Lung (tissue), 12 donors: ENCODE data around the gene SYVN1. TPM values are rescaled to one million over a fixed set of nuclear protein-coding genes. Genes with fewer than 3 reads are reported as not detected.

Experiments
- ATAC-seq: fragments of 200-7000 bp; cut with Tn5 transposase; one replicate; pipeline ENCODE4 v1.9.1; 2020; ENCODE audit warnings: moderate number of reproducible peaks; ENCODE audit not compliant: insufficient read depth, low FRiP score
- DNase-seq, 3 donors: peaks; one replicate each; pipeline ENCODE4 v3.0.0-alpha.2; 2013 to 2017
- H3K27ac ChIP-seq, 2 donors: one replicate each; pipeline ENCODE4 v1.5.1; 2013; ENCODE audit warnings: mild to moderate bottlenecking in 2 of 2, moderate library complexity in 2 of 2, control low read depth in 1 of 2, inconsistent platforms in 1 of 2, low read depth in 1 of 2, low read length in 1 of 2
- H3K27me3 ChIP-seq, 3 donors: one replicate each; pipeline ENCODE4 v1.5.1; 2013; ENCODE audit warnings: low read length in 2 of 3; ENCODE audit not compliant: control insufficient read depth in 3 of 3, insufficient read depth in 3 of 3
- H3K36me3 ChIP-seq, 4 donors: one replicate each; pipeline ENCODE4 v1.5.1; 2013; ENCODE audit warnings: low read length in 4 of 4, mild to moderate bottlenecking in 1 of 4, moderate library complexity in 1 of 4; ENCODE audit not compliant: control insufficient read depth in 4 of 4, insufficient read depth in 4 of 4
- H3K4me1 ChIP-seq, 5 donors: one replicate each; pipeline ENCODE4 v1.5.1; 2013; ENCODE audit warnings: low read length in 5 of 5, mild to moderate bottlenecking in 2 of 5, moderate library complexity in 1 of 5; ENCODE audit not compliant: control insufficient read depth in 5 of 5, insufficient read depth in 5 of 5
- H3K4me3 ChIP-seq: one replicate; pipeline ENCODE4 v1.5.1; 2013; ENCODE audit warnings: mild to moderate bottlenecking, control low read depth, moderate library complexity
- H3K9ac ChIP-seq, 2 donors: one replicate each; pipeline ENCODE4 v1.5.1; 2013; ENCODE audit warnings: low read length in 2 of 2, control low read depth in 1 of 2; ENCODE audit not compliant: insufficient read depth in 1 of 2
- H3K9me3 ChIP-seq, 4 donors: one replicate each; pipeline ENCODE4 v1.5.1; 2013; ENCODE audit warnings: low read length in 3 of 4, mild to moderate bottlenecking in 1 of 4, moderate library complexity in 1 of 4; ENCODE audit not compliant: control insufficient read depth in 4 of 4, insufficient read depth in 3 of 4
- WGBS, 2 donors: extraction: QIAGEN DNeasy Blood & Tissue Kit; methylation state at CpG; one replicate each; pipeline ENCODE4 v1.1.7; 2013; 5-methylcytosine and 5-hydroxymethylcytosine counted together
- polyA plus RNA-seq, 2 donors: library from polyadenylated mRNA; stranded (reverse); fragments of 200-250 nt; gene quantifications; one replicate each; pipeline ENCODE4 v1.2.1, GENCODE V29; 2013
- total RNA-seq, 2 donors: library from RNA; depleted of rRNA in 1 of 2; stranded (reverse); fragments of >200 nt in 1 of 2; gene quantifications; one replicate each; pipeline ENCODE4 v1.2.1, GENCODE V29; 2014 to 2021
- TF ChIP-seq, protein P1 (sequence below): IDR thresholded peaks from 2 replicates; pipeline ENCODE4 v1.5.1; 2012; ENCODE audit warnings: mild to moderate bottlenecking; ENCODE audit errors: control extremely low read depth, extremely low read depth
- donor health status: control.
- donor health status: control.
- donor health status: Bipolar disorder and iron deficiency.
- donor health status: healthy.
- donor health status: DM: yes; HTN: yes; CAD: no.

The SYVN1 gene
- total and polyA plus RNA-seq, 4 donors, result 31.6 to 80.7 (median 37.6) TPM

DNA sequence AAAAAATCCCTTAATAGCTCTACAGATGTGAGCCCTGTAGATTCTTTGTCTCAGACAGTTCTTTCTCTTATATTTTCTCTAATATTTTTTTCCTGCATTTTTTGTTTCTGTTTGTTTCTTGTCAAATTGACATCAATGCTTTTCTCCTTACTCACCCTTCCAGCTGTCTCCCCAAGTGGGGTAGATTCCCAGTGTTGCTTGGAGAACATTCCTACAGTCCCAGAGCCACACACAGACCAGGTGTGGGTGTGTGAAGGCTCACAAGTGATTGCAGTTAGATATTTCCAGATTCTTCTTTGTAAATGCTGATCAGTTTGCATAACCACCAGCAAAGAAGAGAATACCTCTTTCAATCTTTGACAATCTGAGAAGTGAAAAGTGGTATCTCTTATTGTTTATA is 30.8 kb downstream of the SYVN1 start:
- Histone ChIP-seq H3K27me3 (no peaks in the 10 kb centered on the region), H3K4me1 (peaks cover 0 to 3% (median 0%) of the 10 kb centered on the region in 5 donors), H3K9me3 (no peaks in the 10 kb centered on the region), H3K9ac (no peak overlapping the region), H3K36me3 (peaks cover under 1 to 17% (median 5%) of the 10 kb centered on the region in 4 donors), H3K4me3 (no peak overlapping the region), H3K27ac (no peak overlapping the region)
- ATAC-seq (no peak), DNase-seq (no peak)
- TF ChIP-seq, protein P1, sequence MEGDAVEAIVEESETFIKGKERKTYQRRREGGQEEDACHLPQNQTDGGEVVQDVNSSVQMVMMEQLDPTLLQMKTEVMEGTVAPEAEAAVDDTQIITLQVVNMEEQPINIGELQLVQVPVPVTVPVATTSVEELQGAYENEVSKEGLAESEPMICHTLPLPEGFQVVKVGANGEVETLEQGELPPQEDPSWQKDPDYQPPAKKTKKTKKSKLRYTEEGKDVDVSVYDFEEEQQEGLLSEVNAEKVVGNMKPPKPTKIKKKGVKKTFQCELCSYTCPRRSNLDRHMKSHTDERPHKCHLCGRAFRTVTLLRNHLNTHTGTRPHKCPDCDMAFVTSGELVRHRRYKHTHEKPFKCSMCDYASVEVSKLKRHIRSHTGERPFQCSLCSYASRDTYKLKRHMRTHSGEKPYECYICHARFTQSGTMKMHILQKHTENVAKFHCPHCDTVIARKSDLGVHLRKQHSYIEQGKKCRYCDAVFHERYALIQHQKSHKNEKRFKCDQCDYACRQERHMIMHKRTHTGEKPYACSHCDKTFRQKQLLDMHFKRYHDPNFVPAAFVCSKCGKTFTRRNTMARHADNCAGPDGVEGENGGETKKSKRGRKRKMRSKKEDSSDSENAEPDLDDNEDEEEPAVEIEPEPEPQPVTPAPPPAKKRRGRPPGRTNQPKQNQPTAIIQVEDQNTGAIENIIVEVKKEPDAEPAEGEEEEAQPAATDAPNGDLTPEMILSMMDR, result no peak

DNA sequence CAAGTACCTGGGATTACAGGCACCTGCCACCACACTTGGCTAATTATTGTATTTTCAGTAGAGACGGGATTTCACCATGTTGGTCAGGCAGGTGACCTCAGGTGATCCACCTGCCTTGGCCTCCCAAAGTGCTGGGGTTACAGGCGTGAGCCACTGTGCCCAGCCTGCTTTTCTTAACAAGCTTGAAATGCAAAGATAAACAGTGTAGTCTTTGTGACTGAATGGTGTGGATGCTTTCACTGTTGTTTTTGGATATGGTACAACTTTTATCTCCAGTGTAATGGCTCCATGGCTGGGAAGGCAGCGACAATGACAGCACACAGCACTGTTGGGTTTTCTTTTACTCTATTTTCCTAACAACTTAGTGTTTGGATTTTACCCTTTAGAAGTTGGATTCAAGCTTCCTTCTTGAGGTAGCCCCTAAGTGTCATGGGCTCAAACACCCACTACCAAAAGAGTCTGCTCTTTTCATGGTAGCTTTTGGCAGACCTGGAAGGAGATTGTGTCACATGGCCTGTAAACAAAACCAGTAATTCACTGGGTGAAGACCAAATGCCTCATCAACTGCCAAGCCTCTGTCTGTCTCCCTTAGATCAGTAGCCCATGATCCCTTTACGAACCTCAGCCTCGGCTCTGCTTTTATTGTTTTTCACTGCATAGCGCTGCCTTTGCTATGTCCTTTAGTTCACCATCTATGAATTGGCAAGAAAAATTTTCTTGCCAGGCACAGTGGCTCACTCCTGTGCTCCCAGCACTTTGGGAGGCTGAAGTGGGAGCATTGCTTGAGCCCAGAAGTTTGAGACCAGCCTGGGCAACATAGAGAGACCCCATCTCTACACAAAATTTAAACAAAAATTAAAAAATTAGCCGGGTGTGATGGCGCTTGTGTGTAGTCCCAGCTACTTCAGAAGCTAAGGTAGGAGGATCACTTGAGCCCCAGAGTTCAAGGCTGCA is 31.9 kb downstream of the SYVN1 start:
- DNase-seq (no peak), ATAC-seq (no peak)
- Histone ChIP-seq H3K4me3 (no peak overlapping the region), H3K9ac (no peak overlapping the region), H3K9me3 (no peaks in the 10 kb centered on the region), H3K27ac (peak overlapping the region in 1 of 2 donors; percentile 37), H3K36me3 (peaks cover 0 to 7% (median 4%) of the 10 kb centered on the region in 4 donors), H3K27me3 (no peaks in the 10 kb centered on the region), H3K4me1 (peaks cover 0 to 3% (median 0%) of the 10 kb centered on the region in 5 donors)
- TF ChIP-seq, protein P1, result no peak
- WGBS, 2 donors, result 83 to 93% methylated on average over 8 of the region's 8 CpGs

DNA sequence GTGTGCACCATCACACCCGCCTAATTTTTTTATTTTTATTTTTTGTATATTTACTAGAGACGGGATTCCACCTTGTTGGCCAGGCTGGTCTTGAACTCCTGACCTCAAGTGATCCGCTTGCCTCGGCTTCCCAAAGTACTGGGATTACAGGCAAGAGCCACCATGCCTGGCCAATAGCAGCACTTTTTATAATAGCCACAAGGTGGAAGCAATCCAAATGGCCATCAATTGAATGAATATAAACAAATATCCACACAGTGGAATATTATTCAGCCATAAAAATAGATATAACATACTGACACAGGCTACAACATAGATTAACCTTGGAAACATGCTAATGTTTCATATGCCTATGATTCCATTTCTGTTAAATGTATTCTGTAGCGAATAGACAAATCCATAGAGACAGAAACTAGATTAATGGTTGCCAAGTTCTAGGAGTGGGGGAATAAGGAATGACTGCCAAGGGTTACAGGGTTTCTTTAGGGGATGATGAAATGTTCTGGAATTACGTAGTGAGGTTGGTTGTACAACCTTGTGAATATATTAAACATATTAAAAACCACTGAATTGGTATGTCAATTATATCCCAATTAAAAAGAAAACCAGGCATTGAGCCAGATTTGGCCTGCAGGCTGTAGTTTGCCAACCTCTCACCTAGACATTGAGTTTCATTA is 33.5 kb downstream of the SYVN1 start:
- Histone ChIP-seq H3K27ac (no peak overlapping the region), H3K9me3 (no peaks in the 10 kb centered on the region), H3K36me3 (peaks cover 0 to 7% (median 3%) of the 10 kb centered on the region in 4 donors), H3K27me3 (no peaks in the 10 kb centered on the region), H3K9ac (no peak overlapping the region), H3K4me3 (no peak overlapping the region), H3K4me1 (peaks cover 3 to 7% (median 6%) of the 10 kb centered on the region in 5 donors)
- WGBS, 2 donors, result 84 to 91% methylated on average over 6 of the region's 6 CpGs
- DNase-seq (no peak), ATAC-seq (no peak)
- TF ChIP-seq, protein P1, result no peak
